Caki2 (cell line): ENCODE results near the gene C11orf54. TPM values are rescaled to one million over a fixed set of nuclear protein-coding genes. Genes with fewer than 3 reads are reported as not detected.

ENCODE experiments used
- DNase-seq: peaks from one replicate; pipeline ENCODE4 v3.0.0-alpha.2; 2015; ENCODE audit warnings: low read depth
- in situ Hi-C: cut with HindIII; loops from 2 replicates; pipeline ENCODE4 v1.10.0; 2016; ENCODE audit warnings: low sequenced_read_pairs, low pct_unique_long_range_greater_than_20kb, mixed read lengths
- total RNA-seq: library from RNA; depleted of rRNA; stranded (reverse); fragments of >200 nt; shearing (Covaris generic); gene quantifications from 2 replicates; pipeline ENCODE4 v1.2.3, GENCODE V29; 2014; ENCODE audit warnings: low replicate concordance; rRNA removed

C11orf54 gene
- total RNA-seq, 1 experiment from 2014 or later = 12.6 TPM

DNA sequence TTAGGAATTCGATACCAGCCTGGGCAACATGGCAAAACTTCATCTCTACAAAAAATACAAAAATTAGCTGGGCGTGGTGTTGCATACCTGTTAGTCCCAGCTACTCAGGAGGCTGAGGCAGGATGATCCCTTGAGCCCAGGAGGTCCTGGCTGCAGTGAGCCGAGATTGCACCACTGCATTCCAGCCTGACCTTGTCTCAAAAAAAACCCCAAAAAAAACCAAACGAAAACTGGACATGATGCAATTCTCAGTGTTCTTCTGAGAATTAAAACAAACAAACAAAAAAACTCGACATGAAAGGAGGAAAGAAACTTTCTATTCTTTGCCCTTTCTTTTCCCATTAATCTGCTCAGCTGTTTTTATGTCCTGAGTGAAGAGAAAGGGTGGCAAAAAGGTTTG is 50.0 kb downstream of the C11orf54 start:
- in situ Hi-C loops = no loop called here
- DNase-seq = no peak

DNA sequence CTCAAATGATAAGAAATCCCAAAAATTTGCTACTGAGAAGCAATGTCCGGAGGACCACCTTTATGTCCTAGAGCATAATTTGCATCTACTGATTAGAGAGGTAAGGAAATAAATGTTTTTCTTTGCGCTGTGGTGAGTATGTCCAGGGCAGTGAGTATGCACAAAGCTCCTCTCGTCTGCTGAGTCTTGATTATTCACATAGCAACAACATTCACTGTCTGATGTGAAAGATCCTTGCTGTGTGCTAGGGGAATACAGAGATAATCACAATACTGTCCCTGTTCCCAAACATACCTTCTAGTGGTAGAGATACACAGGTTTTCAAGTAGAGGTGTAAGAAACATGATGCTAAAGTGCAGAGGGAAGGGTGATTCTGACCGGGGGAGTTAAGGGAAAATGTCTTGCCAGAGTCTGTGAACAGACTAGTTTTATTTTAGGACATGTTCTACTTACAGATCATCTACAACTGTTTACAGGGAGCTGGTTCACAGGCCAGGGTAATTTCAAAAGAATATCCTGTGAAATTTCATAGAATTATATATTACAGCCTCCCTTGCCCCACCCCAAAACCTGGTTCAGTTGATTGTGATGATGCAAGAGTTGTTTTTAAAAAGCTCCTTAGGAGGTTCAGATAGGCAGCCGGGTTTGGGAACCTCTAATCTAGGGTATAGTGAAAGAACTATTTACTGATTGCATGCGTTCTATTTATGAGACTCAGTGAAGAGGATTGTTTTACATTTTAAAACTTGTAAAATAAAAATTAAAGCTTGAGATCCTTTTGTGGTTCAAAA is 55.2 kb downstream of the C11orf54 start:
- DNase-seq = no peak
- in situ Hi-C loops = no loop called here

DNA sequence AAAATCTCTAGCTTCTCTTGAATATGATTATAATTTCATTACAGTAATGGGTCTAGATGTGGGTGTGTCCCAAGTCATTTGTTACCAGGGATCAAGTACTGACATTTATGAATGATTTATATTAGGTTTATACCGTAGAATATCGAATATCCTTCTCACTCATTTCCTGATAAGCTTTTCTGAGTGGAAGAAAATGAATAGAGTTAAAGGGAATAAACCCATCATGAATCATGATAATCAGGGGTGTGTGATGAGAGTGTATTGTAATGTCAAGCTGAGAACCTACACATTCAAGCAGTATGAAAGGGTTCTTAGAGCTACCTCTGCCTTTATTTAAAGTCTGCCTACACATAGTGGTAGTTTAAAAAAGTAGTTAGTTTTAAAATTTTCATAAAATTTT is 59.9 kb downstream of the C11orf54 start:
- no peak for DNase-seq
- in situ Hi-C loops = no loop called here

DNA sequence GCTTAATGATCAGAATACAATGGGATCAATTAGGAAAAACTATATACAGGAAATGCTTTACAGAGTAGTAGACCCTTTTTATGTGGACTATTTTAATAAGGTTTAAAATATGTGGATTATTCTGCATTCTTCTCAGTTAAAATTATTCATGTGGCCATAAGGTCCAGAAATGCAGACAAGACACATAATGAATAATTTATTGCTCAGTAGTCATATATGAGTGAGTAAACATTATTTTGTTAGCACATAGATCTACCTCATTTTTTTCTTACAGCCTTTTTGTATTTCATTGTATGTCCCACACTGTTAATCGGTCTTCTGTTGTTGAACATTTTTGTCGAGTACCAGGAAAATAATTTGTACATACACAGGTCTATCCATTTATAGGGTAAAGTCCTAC is 63.4 kb downstream of the C11orf54 start:
- no peak for DNase-seq
- in situ Hi-C loops = no loop called here

DNA sequence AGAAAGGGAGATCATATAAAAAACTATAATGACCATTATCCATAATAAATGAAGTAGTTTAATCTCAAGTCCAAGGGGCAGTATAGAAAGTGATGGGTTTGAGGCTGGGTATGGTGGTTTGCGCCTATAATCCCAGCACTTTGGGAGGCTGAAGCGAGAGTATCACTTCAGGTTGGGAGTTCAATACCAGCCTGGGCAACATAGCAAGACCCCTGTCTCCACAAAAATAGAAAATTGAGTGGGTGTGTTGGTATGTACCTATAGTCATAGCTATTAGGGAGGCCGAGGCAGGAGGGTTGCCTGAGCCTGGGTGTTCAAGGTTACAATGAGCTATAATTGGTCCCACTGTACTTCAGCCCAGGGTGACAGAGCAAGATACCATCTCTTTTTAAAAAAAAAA is 66.5 kb downstream of the C11orf54 start:
- no peak for DNase-seq
- in situ Hi-C loops = no loop called here

DNA sequence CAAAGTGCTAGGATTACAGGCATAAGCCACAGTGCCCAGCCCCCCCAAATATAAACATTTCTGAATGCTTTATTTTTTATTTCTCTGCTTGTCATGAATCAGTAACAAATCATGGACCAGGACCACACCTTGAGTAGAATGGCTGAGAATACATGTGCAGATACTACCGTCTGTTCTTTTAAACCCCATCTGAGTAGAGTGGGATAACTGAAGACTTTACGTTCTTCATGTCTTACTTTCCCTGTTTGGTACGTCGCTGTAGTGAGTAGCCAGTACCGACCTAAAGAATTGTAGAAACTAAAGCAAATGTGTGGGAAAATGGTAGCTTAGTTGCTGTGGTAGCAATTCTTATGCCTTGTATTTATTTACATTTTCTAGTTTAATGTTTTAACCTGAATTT is 72.5 kb downstream of the C11orf54 start:
- in situ Hi-C loops = no loop called here

More for the DNA sequence above, 72.5 kb downstream of the C11orf54 start:
- DNase-seq = no peak

Other genes with a start within 250 kb of the C11orf54 start
- 72.1 and 76.2 TPM in 2 replicates for gene SMCO4, start 198.3 kb upstream of the C11orf54 start, total RNA-seq
- 5.6 and 6.0 TPM in 2 replicates for gene CEP295, start 80.0 kb upstream of the C11orf54 start, total RNA-seq
- gene TAF1D, start 177 bp upstream of the C11orf54 start, total RNA-seq = 43.6 and 50.7 TPM in 2 replicates
- 19.3 and 25.8 TPM in 2 replicates for gene MED17, start 42.6 kb downstream of the C11orf54 start, total RNA-seq
- not detected in 2 replicates for gene VSTM5, start 108.9 kb downstream of the C11orf54 start, total RNA-seq